ENCODE results near the gene SPATA31C1. TPM values are rescaled to one million over a fixed set of nuclear protein-coding genes. Genes with fewer than 3 reads are reported as not detected.

Gene SPATA31C1
- total RNA-seq, 1 experiment from 2014 or later, result not detected

- BruUV-seq (replicated peaks), result no TSS peak
- Histone ChIP-seq H2AFZ (ENCODE audit: low read length) (peak overlapping the region; percentile 93; the same call in 1 of the 2 replicates), H3K9me3 (ENCODE audit: low read length) (no peaks in the 10 kb centered on the region), H3F3A (ENCODE audit: low read length, unreplicated experiment) (no peaks in the 10 kb centered on the region), H3K9me2 (replicated peaks; ENCODE audit: low read length) (no peaks in the 10 kb centered on the region), H3K4me2 (ENCODE audit: low read length) (peak overlapping the region; percentile 88), H3K27me3 (ENCODE audit: low read length) (no peaks in the 10 kb centered on the region), H3K36me3 (ENCODE audit: low read depth, low read length) (no peaks in the 10 kb centered on the region), H3K27ac (ENCODE audit: low read length) (no peak overlapping the region), H3K4me1 (ENCODE audit: insufficient read depth, low read length) (peaks cover 9% of the 10 kb centered on the region; the same call in 1 of the 2 replicates), H3K79me2 (ENCODE audit: low read length) (no peaks in the 10 kb centered on the region), H3K9ac (ENCODE audit: low read length) (no peak overlapping the region), H3K4me3 (ENCODE audit: low read length) (peak overlapping the region; percentile 79), H4K20me1 (ENCODE audit: low read length) (no peaks in the 10 kb centered on the region)
- intact Hi-C loops (cut with micrococcal nuclease), result no loop called here
- ChIA-PET CTCF (no interaction called here), POLR2A (ENCODE audit: unreplicated experiment) (no interaction called here)
- TF ChIP-seq EZH2phosphoT487 (IDR thresholded peaks at IDR 0.05; ENCODE audit: borderline replicate concordance, low read length), result no peak
- no peak for TF ChIP-seq CTCF (conservative IDR thresholded peaks at IDR 0.05; ENCODE audit: low read depth, low read length)
- DNase-seq (no peak), ATAC-seq (no peak)
These were observed 55.4 kb downstream of the SPATA31C1 start for GRCh38 chr9:87973122-87973521.

Other genes starting within 250 kb of the SPATA31C1 start
- 63.2 and 71.7 TPM in 2 replicates for gene CTSL, start 191.8 kb upstream of the SPATA31C1 start, total RNA-seq (2014; rRNA removed)
- gene SPATA31E1, start 35.1 kb upstream of the SPATA31C1 start, total RNA-seq (2014; rRNA removed), result 0.04 TPM in 1 of 2 replicates, not detected in the other
- 3.0 and 9.2 TPM in 2 replicates for gene CDK20, start 56.6 kb downstream of the SPATA31C1 start, total RNA-seq (2014; rRNA removed)
- not detected in 2 replicates for gene SPATA31C2, start 220.5 kb downstream of the SPATA31C1 start, total RNA-seq (2014; rRNA removed)

All from PC-3 (cell line).